T1000 (cell line): ENCODE data around the gene SPNS1.
A peak's percentile ranks its signal among the peaks of the same experiment; 100 is the strongest.

Source experiments
- DNase-seq: peaks from one replicate; lab custom pipeline; 2025; ENCODE audit warnings: mixed read lengths; lab: John Stamatoyannopoulos, UW

The SPNS1 gene

DNA sequence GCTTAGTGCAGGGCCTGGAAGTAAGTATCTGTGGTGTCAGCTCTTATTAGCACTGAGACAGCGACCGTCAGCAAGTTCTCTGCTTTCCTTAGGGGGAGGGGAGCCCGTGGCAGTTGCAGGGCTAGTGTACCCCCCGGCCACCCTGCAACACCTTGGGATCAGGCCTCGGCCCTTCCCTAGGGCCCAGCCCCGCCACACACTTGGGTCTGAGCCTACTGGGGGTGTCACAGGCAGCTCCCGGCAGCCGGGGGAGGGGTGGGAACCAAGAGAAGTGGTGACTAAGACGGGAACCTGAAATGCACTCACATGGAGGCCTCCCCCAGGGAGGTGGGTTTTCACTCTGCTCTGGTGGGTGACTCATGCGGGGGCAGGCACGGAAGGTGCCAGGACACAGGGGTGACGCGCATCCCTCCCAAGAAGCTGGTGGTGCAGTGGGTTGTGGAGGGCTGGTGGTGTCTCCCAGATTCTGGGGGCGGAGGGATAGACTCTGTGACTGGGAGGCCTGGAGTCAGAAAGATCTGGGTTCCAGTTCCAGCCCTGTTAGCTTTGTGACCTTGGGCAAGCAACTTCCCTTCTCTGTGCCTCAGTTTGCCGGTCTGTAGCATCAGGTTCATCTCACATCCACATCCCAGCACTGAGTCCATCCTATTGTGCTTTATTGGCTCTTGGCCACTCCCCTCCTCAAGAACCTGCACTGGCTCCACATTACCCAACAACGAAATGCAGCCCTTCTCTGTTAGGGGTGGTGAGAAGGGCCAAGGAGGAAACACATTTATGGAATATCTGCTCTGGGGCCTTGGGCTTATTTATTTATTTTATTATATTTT is 54.8 kb downstream of the SPNS1 start:
- peak; percentile 83 for DNase-seq

DNA sequence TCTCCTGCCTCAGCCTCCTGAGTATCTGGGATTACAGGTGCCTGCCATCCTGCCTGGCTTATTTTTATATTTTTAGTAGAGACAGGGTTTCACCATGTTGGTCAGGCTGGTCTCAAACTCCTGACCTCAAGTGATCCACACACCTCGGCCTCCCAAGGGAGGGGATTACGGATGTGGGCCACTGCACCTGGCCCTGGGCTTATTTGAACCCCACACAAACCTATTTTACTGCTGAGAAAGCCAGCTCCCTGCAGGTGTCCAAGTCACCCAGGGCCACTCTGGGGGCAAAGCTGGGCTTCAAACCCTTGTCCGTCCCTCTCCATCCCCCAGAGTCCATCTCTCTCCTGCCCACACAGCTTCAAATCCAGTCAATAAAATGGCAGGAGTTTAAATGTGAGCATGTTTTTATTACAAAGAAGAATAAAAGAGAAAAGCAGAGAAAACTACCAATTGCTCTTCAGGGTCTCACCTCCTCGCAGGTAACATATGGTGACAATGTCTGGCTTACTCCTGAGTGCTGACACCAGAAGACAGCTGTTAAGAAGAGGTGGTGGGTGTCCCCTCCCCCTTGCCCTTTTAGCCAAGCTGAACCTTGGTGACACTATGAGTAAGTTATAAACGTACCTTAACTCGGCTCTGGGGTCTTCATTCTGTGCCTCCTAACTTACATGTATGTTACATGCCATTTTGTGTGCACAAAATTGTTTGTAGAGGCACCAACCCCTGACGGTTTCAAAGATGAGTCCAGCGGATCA is 55.7 kb downstream of the SPNS1 start:
- DNase-seq, result no peak
